ENCODE results near the gene NHERF1. TPM values are rescaled to one million over a fixed set of nuclear protein-coding genes. Genes with fewer than 3 reads are reported as not detected.

NHERF1 gene
- total and polyA plus RNA-seq, 9 of the 15 experiments (the other 6 are each of a cell fraction or from before 2014, with no cell fraction given) = 11.4 to 79.9 (median 36.9) TPM

GRCh38 chr17:74779501-74779900, 31.1 kb downstream of the NHERF1 start:
- Histone ChIP-seq H3K4me2 (ENCODE audit: insufficient read depth, low read length) (no peak overlapping the region), H3K9me3 (replicated peaks; ENCODE audit: control insufficient read depth, insufficient read depth, low read depth, low read length) (no peaks in the 10 kb centered on the region), H3K79me2 (ENCODE audit: control insufficient read depth, insufficient read depth, low read length) (peaks cover 26% of the 10 kb centered on the region), H3K4me1 (replicated peaks in 1 of 2; ENCODE audit: control insufficient read depth in 2 of 2, insufficient read depth in 2 of 2, low read length in 2 of 2) (peaks cover 8 to 20% of the 10 kb centered on the region in 2 experiments; a peak in 4 of 5 replicates), H3K9ac (ENCODE audit: insufficient read depth in 1 of 2, low read depth in 2 of 2, low read length in 2 of 2) (no peak overlapping the region), H3K27ac (ENCODE audit: extremely low read depth, low read depth, low read length) (no peak overlapping the region), H3K9me1 (ENCODE audit: control insufficient read depth, insufficient read depth, low read length) (no peaks in the 10 kb centered on the region), H4K20me1 (replicated peaks; ENCODE audit: control insufficient read depth, insufficient read depth, low read length) (peaks cover 11% of the 10 kb centered on the region; the same call in 1 of the 2 replicates), H3K4me3 (no peak overlapping the region), H3K36me3 (ENCODE audit: control insufficient read depth, insufficient read depth, low read length) (peaks cover 19% of the 10 kb centered on the region; the same call in 2 of the 3 replicates), H2AFZ (ENCODE audit: low read depth, low read length) (no peak overlapping the region), H3K27me3 (ENCODE audit: control insufficient read depth in 2 of 2, insufficient read depth in 2 of 2, low read length in 2 of 2) (no peaks in the 10 kb centered on the region)
- intact Hi-C loops (cut with micrococcal nuclease) = no loop called here
- in situ Hi-C loops (cut with MboI) = no loop called here
- ChIA-PET CTCF (ENCODE audit: low intra/inter-chr PET ratio) (no interaction called here), POLR2A (interaction anchor here (0.6 to 0.7 kb wide), 2 partner anchors 8 to 15 kb away, joined by 3 to 4 read pairs; no protein-coding TSS in a partner anchor)
- 71% methylated on average over 8 of the region's 8 CpGs for WGBS (ENCODE audit: insufficient coverage, low coverage, missing lambda C conversion rate)
- FAIRE-seq (no peak), ATAC-seq (no peak), DNase-seq (ENCODE audit: extremely low read depth in 1 of 4, low spot score in 3 of 4) (no peak)
- no peak for TF ChIP-seq MCM2 (IDR thresholded peaks at IDR 0.05; ENCODE audit: low read depth)
- no peak for TF ChIP-seq MIER1 (IDR thresholded peaks at IDR 0.05; ENCODE audit: low read depth)
- no peak for TF ChIP-seq ZNF707 (CRISPR knock-in tag; conservative IDR thresholded peaks at IDR 0.05)
- TF ChIP-seq CBX1 (IDR thresholded peaks at IDR 0.05; ENCODE audit: low read depth) = no peak
- TF ChIP-seq SNRNP70 (optimal IDR thresholded peaks at IDR 0.05; ENCODE audit: low read depth, low read length) = no peak
- no peak for TF ChIP-seq BACH1 (tag; IDR thresholded peaks at IDR 0.05)
- TF ChIP-seq XRCC5 (IDR thresholded peaks at IDR 0.05; ENCODE audit: low read depth, low read length) = no peak
- no peak for TF ChIP-seq BDP1 (IDR thresholded peaks at IDR 0.05; ENCODE audit: insufficient read depth, insufficient read length)
- no peak for TF ChIP-seq PCBP1 (IDR thresholded peaks at IDR 0.05; ENCODE audit: low read depth, low read length, poor library complexity, severe bottlenecking)
- TF ChIP-seq MNT (conservative IDR thresholded peaks at IDR 0.05) = no peak
- TF ChIP-seq ZKSCAN3 (CRISPR knock-in tag; IDR thresholded peaks at IDR 0.05) = no peak
- no peak for TF ChIP-seq ZBED1 (IDR thresholded peaks at IDR 0.05)
- no TSS peak for BruUV-seq (replicated peaks)
